ENCODE measurements around the gene KDF1. TPM values are rescaled to one million over a fixed set of nuclear protein-coding genes. Genes with fewer than 3 reads are reported as not detected.
A peak's percentile ranks its signal among the peaks of the same experiment; 100 is the strongest.

Gene KDF1
- total RNA-seq, 2 experiments from 2014 or later: 0.95 to 1.2 TPM

DNA sequence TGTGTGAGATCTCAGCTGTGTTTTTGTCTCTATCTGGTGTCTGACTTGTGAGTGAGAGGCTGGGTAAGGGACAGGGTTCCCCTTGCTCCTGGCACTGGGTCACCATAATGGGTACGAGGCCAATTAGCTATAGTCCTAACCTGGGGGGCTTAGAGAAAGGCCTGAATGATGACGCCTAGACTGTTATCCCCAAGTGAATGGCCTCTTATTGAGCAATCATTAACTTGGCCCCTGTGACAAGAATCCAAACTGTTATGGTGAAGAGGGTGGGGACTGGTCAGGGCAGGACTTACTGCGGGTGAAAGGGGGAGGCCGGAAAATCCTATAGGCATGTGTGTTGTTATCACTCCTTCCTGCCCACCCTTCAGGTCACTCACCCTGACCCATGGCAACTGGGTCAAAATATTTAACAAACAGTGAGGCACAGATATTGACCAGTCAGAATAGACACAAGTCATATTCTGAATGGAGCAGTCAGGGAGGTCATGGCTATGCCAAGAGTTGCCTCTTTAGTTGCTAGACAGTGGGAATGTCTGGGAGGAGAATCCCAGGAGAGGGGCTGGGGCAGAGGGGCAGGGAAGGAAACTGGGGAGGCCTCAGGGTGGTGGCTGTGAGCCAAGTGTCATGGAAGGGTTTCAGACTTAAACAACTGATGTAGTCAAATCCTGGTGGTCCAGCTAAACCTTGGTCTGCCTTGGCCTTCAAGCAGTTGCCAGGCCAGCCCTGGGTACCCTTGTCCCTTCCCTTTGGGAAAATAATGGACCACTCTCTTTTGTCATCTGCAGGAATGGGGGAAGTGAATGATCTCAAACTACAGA, 49.7 kb downstream of the KDF1 start:
- Mint-ChIP-seq H3K4me3 (no peak overlapping the region), H3K36me3 (ENCODE audit: low read depth) (no peaks in the 10 kb centered on the region), H3K9me3 (no peaks in the 10 kb centered on the region), H3K27ac (no peak overlapping the region), H3K27me3 (peaks cover 4% of the 10 kb centered on the region), H3K4me1 (ENCODE audit: low read depth) (no peaks in the 10 kb centered on the region)
- CTCF ChIA-PET: no interaction called here
- Histone ChIP-seq H3K27ac (ENCODE audit: low read depth in 1 of 2, low read length in 2 of 2) (no peak overlapping the region), H3K4me3 (ENCODE audit: low read length) (no peak overlapping the region), H3K4me1 (ENCODE audit: insufficient read depth, low read length) (no peaks in the 10 kb centered on the region), H3K27me3 (ENCODE audit: control insufficient read depth in 1 of 2, insufficient read depth in 2 of 2, low read length in 2 of 2) (no peaks in the 10 kb centered on the region), H3K36me3 (ENCODE audit: insufficient read depth, low read length) (no peaks in the 10 kb centered on the region), H3K9me3 (ENCODE audit: control insufficient read depth in 1 of 2, insufficient read depth in 1 of 2, low read length in 2 of 2) (no peaks in the 10 kb centered on the region)
- TF ChIP-seq, protein P1, sequence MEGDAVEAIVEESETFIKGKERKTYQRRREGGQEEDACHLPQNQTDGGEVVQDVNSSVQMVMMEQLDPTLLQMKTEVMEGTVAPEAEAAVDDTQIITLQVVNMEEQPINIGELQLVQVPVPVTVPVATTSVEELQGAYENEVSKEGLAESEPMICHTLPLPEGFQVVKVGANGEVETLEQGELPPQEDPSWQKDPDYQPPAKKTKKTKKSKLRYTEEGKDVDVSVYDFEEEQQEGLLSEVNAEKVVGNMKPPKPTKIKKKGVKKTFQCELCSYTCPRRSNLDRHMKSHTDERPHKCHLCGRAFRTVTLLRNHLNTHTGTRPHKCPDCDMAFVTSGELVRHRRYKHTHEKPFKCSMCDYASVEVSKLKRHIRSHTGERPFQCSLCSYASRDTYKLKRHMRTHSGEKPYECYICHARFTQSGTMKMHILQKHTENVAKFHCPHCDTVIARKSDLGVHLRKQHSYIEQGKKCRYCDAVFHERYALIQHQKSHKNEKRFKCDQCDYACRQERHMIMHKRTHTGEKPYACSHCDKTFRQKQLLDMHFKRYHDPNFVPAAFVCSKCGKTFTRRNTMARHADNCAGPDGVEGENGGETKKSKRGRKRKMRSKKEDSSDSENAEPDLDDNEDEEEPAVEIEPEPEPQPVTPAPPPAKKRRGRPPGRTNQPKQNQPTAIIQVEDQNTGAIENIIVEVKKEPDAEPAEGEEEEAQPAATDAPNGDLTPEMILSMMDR (IDR thresholded peaks at IDR 0.05): no peak
- POLR2A ChIA-PET: no interaction called here
- intact Hi-C loops (cut with DNase I, micrococcal nuclease): no loop called here
- DNase-seq: no peak
- ATAC-seq (ENCODE audit: poor library complexity): no peak

DNA sequence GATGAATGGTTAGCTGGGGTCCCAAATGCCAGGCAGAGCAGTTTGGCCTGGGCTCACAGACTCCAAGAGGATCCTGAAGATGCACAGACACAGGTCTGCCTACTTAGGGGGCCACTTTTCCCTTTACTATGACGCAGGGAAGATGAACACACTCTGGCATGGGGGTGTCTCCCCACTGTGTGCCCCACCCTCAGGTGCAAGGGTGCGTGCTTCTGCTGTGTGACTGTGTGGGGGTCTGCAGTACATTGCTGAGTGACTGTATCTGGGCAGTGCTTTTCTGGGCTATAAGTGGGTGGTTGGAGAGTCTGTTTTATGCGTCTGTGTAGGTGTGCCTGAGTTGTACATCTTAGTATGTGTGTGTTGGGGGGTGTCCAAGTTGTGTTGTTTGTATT, 50.3 kb downstream of the KDF1 start:
- Histone ChIP-seq H3K36me3 (ENCODE audit: insufficient read depth, low read length) (no peaks in the 10 kb centered on the region), H3K27ac (ENCODE audit: low read depth in 1 of 2, low read length in 2 of 2) (no peak overlapping the region), H3K4me3 (ENCODE audit: low read length) (no peak overlapping the region), H3K9me3 (ENCODE audit: control insufficient read depth in 1 of 2, insufficient read depth in 1 of 2, low read length in 2 of 2) (no peaks in the 10 kb centered on the region), H3K27me3 (ENCODE audit: control insufficient read depth in 1 of 2, insufficient read depth in 2 of 2, low read length in 2 of 2) (no peaks in the 10 kb centered on the region), H3K4me1 (ENCODE audit: insufficient read depth, low read length) (no peaks in the 10 kb centered on the region)
- no peak for ATAC-seq (ENCODE audit: poor library complexity)
- ChIA-PET POLR2A (no interaction called here), CTCF (no interaction called here)
- Mint-ChIP-seq H3K9me3 (no peaks in the 10 kb centered on the region), H3K4me3 (no peak overlapping the region), H3K27ac (no peak overlapping the region), H3K36me3 (ENCODE audit: low read depth) (no peaks in the 10 kb centered on the region), H3K4me1 (ENCODE audit: low read depth) (no peaks in the 10 kb centered on the region), H3K27me3 (peaks cover 4% of the 10 kb centered on the region)
- intact Hi-C loops (cut with DNase I, micrococcal nuclease): no loop called here
- TF ChIP-seq, protein P1 (IDR thresholded peaks at IDR 0.05): no peak
- DNase-seq: no peak

- no peaks in the 10 kb centered on the region for H3K27me3 ChIP-seq (ENCODE audit: control insufficient read depth in 1 of 2, insufficient read depth in 2 of 2, low read length in 2 of 2)
- Mint-ChIP-seq H3K36me3 (ENCODE audit: low read depth) (no peaks in the 10 kb centered on the region), H3K9me3 (no peaks in the 10 kb centered on the region), H3K4me3 (peak overlapping the region; percentile 3), H3K4me1 (ENCODE audit: low read depth) (peaks cover 2% of the 10 kb centered on the region), H3K27me3 (peaks cover 4% of the 10 kb centered on the region), H3K27ac (no peak overlapping the region)
- H3K36me3 ChIP-seq (ENCODE audit: insufficient read depth, low read length): no peaks in the 10 kb centered on the region
- intact Hi-C loops (cut with DNase I, micrococcal nuclease): no loop called here
- H3K27ac ChIP-seq (ENCODE audit: low read depth in 1 of 2, low read length in 2 of 2): no peak overlapping the region
- CTCF ChIA-PET: no interaction called here
- POLR2A ChIA-PET: no interaction called here
- TF ChIP-seq, protein P1 (IDR thresholded peaks at IDR 0.05): no peak
- ATAC-seq (ENCODE audit: poor library complexity): no peak
- no peaks in the 10 kb centered on the region for H3K9me3 ChIP-seq (ENCODE audit: control insufficient read depth in 1 of 2, insufficient read depth in 1 of 2, low read length in 2 of 2)
- no peak for DNase-seq
- H3K4me1 ChIP-seq (ENCODE audit: insufficient read depth, low read length): no peaks in the 10 kb centered on the region
- no peak overlapping the region for H3K4me3 ChIP-seq (ENCODE audit: low read length)
Observed at GRCh38 chr1:26907071-26907917, 53.0 kb downstream of the KDF1 start.
